Heart left ventricle (tissue), 13 donors: ENCODE measurements around the gene STK11.

Source experiments
- POLR2A ChIP-seq, 2 donors: fragments of 450-650 bp; IDR thresholded peaks; one replicate each; pipeline ENCODE4 v1.6.1; 2017; ENCODE audit warnings: antibody characterized with exemption in 2 of 2, mild to moderate bottlenecking in 2 of 2, moderate library complexity in 2 of 2
- TF ChIP-seq, protein P1 (sequence below), 12 donors: fragments of 200-600 bp; sonication (generic) in 4 of 12; IDR thresholded peaks; one replicate each; pipeline versions ENCODE4 v1.5.0 to v1.8.0; 2018 to 2022; ENCODE audit warnings: antibody characterized with exemption in 12 of 12, mild to moderate bottlenecking in 5 of 12
- donor health status: ischemic (EF 13 %, LVEDD 7.1; RV severe dilation, severe dysfunction).
- donor health status: DM: no; HTN: yes; CAD: no.
- donor health status: DM: no; HTN: no; CAD: no.
- donor health status: ischemic (EF 25% LVEDD 6.9; RV normal size, moderate dysfunction).
- donor health status: ischemic (EF 25% LVEDD 5.7; RV mildly dilated, moderate dysfunction).
- donor health status: ischemic (EF 35%, LVEDD 5.7; RV mildly dilated, moderate dysfunction).
- donor health status: nonischemic (EF 11% LVEDD 7.7; RV severe dilation, severe dysfunction).
- donor health status: DM: yes; HTN: yes; CAD: no.
- donor health status: PGD.
- donor health status: ischemic (EF 29% LVEDD 5.4; RV normal size, mild dysfunction).
- donor health status: nonischemic (EF 23%, LVEDD 6.1; RV moderate dilation, normal function).

DNA sequence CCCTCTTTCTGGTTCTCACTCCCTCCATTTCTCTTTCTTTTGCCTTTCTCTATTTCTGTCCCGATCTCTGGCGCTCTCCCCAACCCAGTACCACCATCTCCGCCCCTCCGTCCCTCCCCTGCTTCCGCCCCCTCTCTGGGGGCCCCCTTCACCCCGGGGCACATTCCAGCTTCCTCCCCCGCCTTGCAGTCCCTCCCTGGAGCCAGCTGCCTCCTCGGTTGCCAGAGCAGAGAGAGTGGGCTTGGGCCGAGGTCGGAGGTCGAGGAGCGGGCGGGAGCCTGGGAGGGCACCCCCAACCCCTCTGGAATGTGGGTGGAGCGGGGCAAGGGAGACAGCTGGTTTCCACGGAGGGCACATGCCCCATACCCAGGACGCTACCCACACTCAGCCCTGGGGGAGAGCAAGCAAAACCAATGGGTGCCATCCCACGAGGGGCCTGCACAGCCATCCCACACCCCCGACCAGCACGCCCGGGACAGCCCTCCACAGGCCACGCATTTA, 57.1 kb downstream of the STK11 start:
- no peak for TF ChIP-seq POLR2A (IDR thresholded peaks at IDR 0.05)
- TF ChIP-seq, protein P1, sequence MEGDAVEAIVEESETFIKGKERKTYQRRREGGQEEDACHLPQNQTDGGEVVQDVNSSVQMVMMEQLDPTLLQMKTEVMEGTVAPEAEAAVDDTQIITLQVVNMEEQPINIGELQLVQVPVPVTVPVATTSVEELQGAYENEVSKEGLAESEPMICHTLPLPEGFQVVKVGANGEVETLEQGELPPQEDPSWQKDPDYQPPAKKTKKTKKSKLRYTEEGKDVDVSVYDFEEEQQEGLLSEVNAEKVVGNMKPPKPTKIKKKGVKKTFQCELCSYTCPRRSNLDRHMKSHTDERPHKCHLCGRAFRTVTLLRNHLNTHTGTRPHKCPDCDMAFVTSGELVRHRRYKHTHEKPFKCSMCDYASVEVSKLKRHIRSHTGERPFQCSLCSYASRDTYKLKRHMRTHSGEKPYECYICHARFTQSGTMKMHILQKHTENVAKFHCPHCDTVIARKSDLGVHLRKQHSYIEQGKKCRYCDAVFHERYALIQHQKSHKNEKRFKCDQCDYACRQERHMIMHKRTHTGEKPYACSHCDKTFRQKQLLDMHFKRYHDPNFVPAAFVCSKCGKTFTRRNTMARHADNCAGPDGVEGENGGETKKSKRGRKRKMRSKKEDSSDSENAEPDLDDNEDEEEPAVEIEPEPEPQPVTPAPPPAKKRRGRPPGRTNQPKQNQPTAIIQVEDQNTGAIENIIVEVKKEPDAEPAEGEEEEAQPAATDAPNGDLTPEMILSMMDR (IDR thresholded peaks at IDR 0.05), result no peak
